Endothelial cell of umbilical vein (primary cell): Measurements from ENCODE around the gene ULK2. TPM values are rescaled to one million over a fixed set of nuclear protein-coding genes. Genes with fewer than 3 reads are reported as not detected.

Experiments
- BruUV-seq: library from RNA; stranded (reverse); fragments of 400-500 nt; replicated peaks from 2 replicates; lab custom pipeline; 2021; lab: Mats Ljungman, UMichigan
- CTCF ChIA-PET: fragments of 300-600, 350-600 bp; sonication (Branson Sonifier 250); formaldehyde crosslinking; loops from one replicate; lab custom pipeline; 2021; ENCODE audit warnings: antibody characterized with exemption, inconsistent platforms; lab: Charles Lee
- POLR2A ChIA-PET: fragments of 300-600, 350-600 bp; sonication (Branson Sonifier 250); formaldehyde crosslinking; loops from one replicate; lab custom pipeline; 2021; ENCODE audit warnings: antibody characterized with exemption, inconsistent platforms; lab: Charles Lee
- DNase-seq: peaks from one replicate; pipeline ENCODE4 v3.0.0-alpha.2; 2011; ENCODE audit warnings: low read depth, low spot score
- FAIRE-seq: peaks from 2 replicates; lab custom pipeline; 2011; peaks lifted over from hg19 to GRCh38; lab: Jason Lieb, UNC
- H2AFZ ChIP-seq: 2 replicates; pipeline ENCODE4 v1.6.0; 2012; ENCODE audit warnings: low read depth, low read length, control low read depth, inconsistent platforms
- H3K27ac ChIP-seq: 2 replicates; pipeline ENCODE4 v1.5.1; 2011; ENCODE audit warnings: low read depth, mild to moderate bottlenecking, control low read depth, low read length, moderate library complexity; ENCODE audit not compliant: insufficient read depth
- H3K27me3 ChIP-seq, 2 experiments: 2 replicates each; pipeline versions ENCODE4 v1.6.0 to v1.6.1; 2011; ENCODE audit warnings: low read length in 2 of 2, mixed read lengths in 1 of 2; ENCODE audit not compliant: control insufficient read depth in 2 of 2, insufficient read depth in 2 of 2
- H3K36me3 ChIP-seq, 2 experiments: 2 replicates in 1 of 2; 3 replicates in 1 of 2; pipeline ENCODE4 v1.5.1; 2011; ENCODE audit warnings: low read length in 2 of 2, mild to moderate bottlenecking in 1 of 2, moderate library complexity in 1 of 2; ENCODE audit not compliant: control insufficient read depth in 2 of 2, insufficient read depth in 2 of 2; ENCODE audit errors: extremely low read depth in 1 of 2
- H3K4me1 ChIP-seq: 3 replicates; pipeline ENCODE4 v1.5.1; 2011; ENCODE audit warnings: mild to moderate bottlenecking, low read length; ENCODE audit not compliant: control insufficient read depth, insufficient read depth; ENCODE audit errors: extremely low read depth
- H3K4me2 ChIP-seq: 2 replicates; pipeline ENCODE4 v1.6.1; 2011; ENCODE audit warnings: low read length, control low read depth, mixed read lengths; ENCODE audit not compliant: insufficient read depth
- H3K4me3 ChIP-seq, 3 experiments: fragments of 200-600 bp in 1 of 3; sonication (generic), shearing (Covaris generic) in 1 of 3; replicated peaks in 1 of 3; 2 replicates each; pipeline ENCODE4 v1.5.1; 2011 to 2016; ENCODE audit warnings: control low read depth in 3 of 3, low read length in 3 of 3, mild to moderate bottlenecking in 2 of 3, inconsistent platforms in 1 of 3, low read depth in 1 of 3, moderate library complexity in 1 of 3; ENCODE audit not compliant: insufficient read depth in 1 of 3
- H3K79me2 ChIP-seq: 2 replicates; pipeline ENCODE4 v1.6.0; 2012; ENCODE audit warnings: low read length, inconsistent platforms; ENCODE audit not compliant: control insufficient read depth, insufficient read depth
- H3K9ac ChIP-seq: replicated peaks from 2 replicates; pipeline ENCODE3; 2011; ENCODE audit warnings: low read length, control low read depth; ENCODE audit not compliant: insufficient read depth; ENCODE audit errors: extremely low read depth
- H3K9me1 ChIP-seq: replicated peaks from 3 replicates; pipeline ENCODE4 v1.6.0; 2011; ENCODE audit warnings: mild to moderate bottlenecking, low read length; ENCODE audit not compliant: control insufficient read depth, insufficient read depth; ENCODE audit errors: extremely low read depth
- H3K9me3 ChIP-seq: replicated peaks from 2 replicates; pipeline ENCODE4 v1.5.1; 2012; ENCODE audit warnings: low read length, inconsistent platforms; ENCODE audit not compliant: control insufficient read depth, insufficient read depth
- H4K20me1 ChIP-seq: replicated peaks from 2 replicates; pipeline ENCODE3; 2011; ENCODE audit warnings: mild to moderate bottlenecking, low read length; ENCODE audit not compliant: control insufficient read depth, insufficient read depth; ENCODE audit errors: extremely low read depth
- EZH2 ChIP-seq: IDR thresholded peaks from 2 replicates; pipeline ENCODE4 v1.6.1; 2012; ENCODE audit warnings: borderline replicate concordance, low read depth, mild to moderate bottlenecking, moderate library complexity, low read length, inconsistent platforms; ENCODE audit not compliant: severe bottlenecking
- FOS ChIP-seq: IDR thresholded peaks from 2 replicates; pipeline ENCODE4 v1.6.1; 2011; ENCODE audit warnings: mild to moderate bottlenecking, low read length, moderate library complexity, borderline replicate concordance; ENCODE audit not compliant: insufficient read depth
- GATA2 ChIP-seq: IDR thresholded peaks from 2 replicates; pipeline ENCODE4 v1.7.0; 2011; ENCODE audit warnings: low read depth, mild to moderate bottlenecking, moderate library complexity, mixed read lengths, low read length; ENCODE audit not compliant: insufficient read length, insufficient read depth
- JUN ChIP-seq: IDR thresholded peaks from 2 replicates; pipeline ENCODE4 v1.6.1; 2011; ENCODE audit warnings: borderline replicate concordance, low read depth; ENCODE audit not compliant: insufficient read length, insufficient read depth
- MYC ChIP-seq: IDR thresholded peaks from one replicate; pipeline ENCODE4 v1.6.1; 2011; ENCODE audit warnings: mild to moderate bottlenecking, low read depth, low read length
- POLR2A ChIP-seq: IDR thresholded peaks from 2 replicates; pipeline ENCODE4 v1.6.1; 2012; ENCODE audit warnings: low read depth, mild to moderate bottlenecking, control low read depth, low read length
- POLR2AphosphoS5 ChIP-seq: IDR thresholded peaks from 2 replicates; pipeline ENCODE4 v1.6.1; 2012; ENCODE audit warnings: low read depth, mild to moderate bottlenecking, control low read depth, low read length, moderate library complexity; ENCODE audit not compliant: insufficient read depth
- dilution Hi-C: fragments of 300-500 bp; cut with MboI; formaldehyde crosslinking; loops from one replicate; pipeline ENCODE4 v1.15.0; 2019; ENCODE audit warnings: low sequenced_read_pairs; ENCODE audit not compliant: extremely low pct_ligation_motif_present
- intact Hi-C: fragments of 100-400 bp; cut with micrococcal nuclease; formaldehyde crosslinking; loops from one replicate; pipeline ENCODE4 v1.10.0; 2022
- polyA plus RNA-seq, 4 experiments: library from polyadenylated mRNA; depleted of rRNA in 3 of 4; stranded (reverse) in 3 of 4; unstranded in 1 of 4; fragments of >200 nt; gene quantifications; 2 replicates each; pipeline versions ENCODE4 v1.2.1 to v1.2.3, GENCODE V29; 2011 to 2012; ENCODE audit warnings: missing spikeins in 1 of 4
- total RNA-seq: library from RNA; stranded (reverse); gene quantifications from 2 replicates; pipeline ENCODE4 v1.2.3, GENCODE V29; 2021
- TF ChIP-seq, protein P1 (sequence below): IDR thresholded peaks from 2 replicates; pipeline ENCODE4 v1.6.1; 2011; ENCODE audit not compliant: insufficient read depth, insufficient read length

ULK2 gene
- total and polyA plus RNA-seq, 2 donors (not counting 3 experiments of a cell fraction or from before 2014, with no cell fraction given) = 19.3 to 26.7 TPM

DNA sequence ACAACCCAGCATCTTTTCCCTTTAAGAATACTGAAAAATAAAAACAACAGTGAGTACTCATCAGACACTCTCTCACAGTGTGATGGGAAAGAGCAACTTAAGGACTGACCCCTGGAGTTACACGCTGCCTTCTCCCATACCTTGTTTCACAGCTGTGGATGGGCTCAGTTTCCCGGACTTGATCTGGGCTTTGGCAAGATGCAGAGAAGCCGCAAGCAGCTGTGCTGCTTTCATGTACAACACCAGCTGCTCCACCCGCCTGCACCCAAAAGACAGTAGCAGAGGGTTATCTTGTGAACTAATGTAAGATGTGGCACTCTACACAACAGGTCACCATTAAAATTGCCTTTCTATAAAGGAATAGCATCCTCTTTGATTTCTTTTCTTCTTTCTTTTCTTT, 86.9 kb downstream of the ULK2 start:
- Histone ChIP-seq H3K4me3 (no peak overlapping the region), H3K79me2 (no peaks in the 10 kb centered on the region), H3K4me1 (no peaks in the 10 kb centered on the region), H3K9me1 (no peaks in the 10 kb centered on the region), H3K27ac (no peak overlapping the region), H3K9ac (no peak overlapping the region), H2AFZ (no peak overlapping the region), H3K36me3 (peaks cover 0 to 10% of the 10 kb centered on the region in 2 experiments), H4K20me1 (no peaks in the 10 kb centered on the region), H3K9me3 (no peaks in the 10 kb centered on the region), H3K27me3 (no peaks in the 10 kb centered on the region), H3K4me2 (no peak overlapping the region)
- POLR2A ChIA-PET = no interaction called here
- intact Hi-C loops (no loop called here), dilution Hi-C loops (no loop called here)
- no TSS peak for BruUV-seq
- TF ChIP-seq POLR2A (no peak), FOS (no peak), EZH2 (no peak), MYC (no peak), JUN (no peak), GATA2 (no peak)
- TF ChIP-seq, protein P1, sequence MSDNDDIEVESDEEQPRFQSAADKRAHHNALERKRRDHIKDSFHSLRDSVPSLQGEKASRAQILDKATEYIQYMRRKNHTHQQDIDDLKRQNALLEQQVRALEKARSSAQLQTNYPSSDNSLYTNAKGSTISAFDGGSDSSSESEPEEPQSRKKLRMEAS = no peak
- CTCF ChIA-PET = no interaction called here
- no peak for DNase-seq
- FAIRE-seq = no peak

- H3K9me1 ChIP-seq = no peaks in the 10 kb centered on the region
- H3K27ac ChIP-seq = no peak overlapping the region
- dilution Hi-C loops (no loop called here), intact Hi-C loops (no loop called here)
- H3K27me3 ChIP-seq = no peaks in the 10 kb centered on the region
- H3K36me3 ChIP-seq = peaks cover 0 to 7% of the 10 kb centered on the region in 2 experiments
- H3K9me3 ChIP-seq = no peaks in the 10 kb centered on the region
- FAIRE-seq (no peak), DNase-seq (no peak)
- TF ChIP-seq, protein P1 = no peak
- no peak for TF ChIP-seq FOS
- no peak for TF ChIP-seq GATA2
- no peak for TF ChIP-seq POLR2AphosphoS5
- H2AFZ ChIP-seq = no peak overlapping the region
- H4K20me1 ChIP-seq = no peaks in the 10 kb centered on the region
- no TSS peak for BruUV-seq
- H3K4me3 ChIP-seq = no peak overlapping the region
- no peaks in the 10 kb centered on the region for H3K79me2 ChIP-seq
- H3K4me2 ChIP-seq = no peak overlapping the region
- peaks cover 5% of the 10 kb centered on the region for H3K4me1 ChIP-seq
- ChIA-PET CTCF (interaction anchor here (1.0 kb wide), 1 partner anchor 29 kb away, joined by 3 read pairs; no protein-coding TSS in a partner anchor), POLR2A (no interaction called here)
- no peak overlapping the region for H3K9ac ChIP-seq
Measured at GRCh38 chr17:19773534-19773933, 94.2 kb downstream of the ULK2 start.
